Smooth muscle cell (in vitro differentiated cells): ENCODE data around the gene LHFPL2. TPM values are rescaled to one million over a fixed set of nuclear protein-coding genes. Genes with fewer than 3 reads are reported as not detected.

Source experiments
- DNase-seq: peaks from one replicate; lab custom pipeline; 2025; ENCODE audit not compliant: unreplicated experiment; lab: John Stamatoyannopoulos, UW
- H2AFZ ChIP-seq: fragments of 200-600 bp; sonication (generic); 2 replicates; pipeline ENCODE4 v1.6.0; 2016; ENCODE audit warnings: antibody characterized with exemption, low read depth, mild to moderate bottlenecking
- H3F3A ChIP-seq: fragments of 200-600 bp; sonication (generic); 2 replicates; pipeline ENCODE4 v1.6.0; 2017; ENCODE audit warnings: antibody characterized with exemption, low read depth
- H3K27ac ChIP-seq: fragments of 200-600 bp; sonication (generic); 2 replicates; pipeline ENCODE4 v1.5.1; 2016; ENCODE audit warnings: low read depth, mild to moderate bottlenecking
- H3K27me3 ChIP-seq: fragments of 200-600 bp; sonication (generic); 2 replicates; pipeline ENCODE4 v1.6.1; 2016; ENCODE audit warnings: low read depth, mild to moderate bottlenecking
- H3K36me3 ChIP-seq: fragments of 200-600 bp; sonication (generic); 2 replicates; pipeline ENCODE4 v1.5.1; 2016; ENCODE audit warnings: low read depth
- H3K4me1 ChIP-seq: fragments of 200-600 bp; sonication (generic); 2 replicates; pipeline ENCODE4 v1.5.1; 2016; ENCODE audit warnings: low read depth
- H3K4me2 ChIP-seq: fragments of 200-600 bp; sonication (generic); 2 replicates; pipeline ENCODE4 v1.6.0; 2016; ENCODE audit warnings: mild to moderate bottlenecking
- H3K4me3 ChIP-seq: fragments of 200-600 bp; sonication (generic); 2 replicates; pipeline ENCODE4 v1.5.1; 2016; ENCODE audit warnings: mild to moderate bottlenecking
- H3K79me2 ChIP-seq: fragments of 200-600 bp; sonication (generic); 2 replicates; pipeline ENCODE4 v1.6.0; 2016; ENCODE audit warnings: low read depth, mild to moderate bottlenecking
- H3K9ac ChIP-seq: fragments of 200-600 bp; sonication (generic); 2 replicates; pipeline ENCODE4 v1.6.0; 2016; ENCODE audit warnings: low read depth
- H3K9me3 ChIP-seq: fragments of 200-600 bp; sonication (generic); replicated peaks from 2 replicates; pipeline ENCODE4 v1.5.1; 2016; ENCODE audit warnings: low read depth
- H4K20me1 ChIP-seq: fragments of 200-600 bp; sonication (generic); 2 replicates; pipeline ENCODE4 v1.6.0; 2016; ENCODE audit warnings: low read depth
- CTCF ChIP-seq: fragments of 200-600 bp; sonication (generic); IDR thresholded peaks from 2 replicates; pipeline ENCODE4 v1.5.1; 2017; ENCODE audit warnings: borderline replicate concordance, mild to moderate bottlenecking, antibody characterized with exemption; ENCODE audit not compliant: insufficient read depth, poor library complexity, severe bottlenecking
- WGBS: methylation state at CpG from one replicate; pipeline ENCODE4 v1.1.7; 2016; ENCODE audit warnings: low lambda C conversion rate; 5-methylcytosine and 5-hydroxymethylcytosine counted together
- polyA plus RNA-seq: library from polyadenylated mRNA; unstranded; fragments of >200 nt; fragmentation: Nextera tagmentation; extraction: Ambion mirVana; gene quantifications from 2 replicates; pipeline ENCODE4 v1.2.1, GENCODE V29; 2016
- total RNA-seq: library from RNA; depleted of rRNA; stranded (reverse); fragments of >200 nt; gene quantifications from 2 replicates; pipeline ENCODE4 v1.2.3, GENCODE V29; 2014

The LHFPL2 gene
- total and polyA plus RNA-seq, 2 experiments from 2014 or later = 13.4 to 18.6 TPM

GRCh38 chr5:78549043-78549442 lies 99.5 kb downstream of the LHFPL2 start:
- H3K4me3 ChIP-seq = no peak overlapping the region
- no peaks in the 10 kb centered on the region for H3K36me3 ChIP-seq
- 94% methylated on average over 5 of the region's 5 CpGs for WGBS
- H2AFZ ChIP-seq = no peak overlapping the region
- TF ChIP-seq CTCF = no peak
- no peaks in the 10 kb centered on the region for H3K4me1 ChIP-seq
- peaks cover 17% of the 10 kb centered on the region for H3K79me2 ChIP-seq
- no peak for DNase-seq
- no peak overlapping the region for H3K4me2 ChIP-seq
- H3K27me3 ChIP-seq = no peaks in the 10 kb centered on the region
- peaks cover 11% of the 10 kb centered on the region for H4K20me1 ChIP-seq
- peaks cover 5% of the 10 kb centered on the region for H3F3A ChIP-seq
- H3K9me3 ChIP-seq = no peaks in the 10 kb centered on the region
- no peak overlapping the region for H3K27ac ChIP-seq
- H3K9ac ChIP-seq = no peak overlapping the region

- H3K9me3 ChIP-seq = no peaks in the 10 kb centered on the region
- H3K4me2 ChIP-seq = no peak overlapping the region
- no peaks in the 10 kb centered on the region for H3K4me1 ChIP-seq
These were observed 100.6 kb downstream of the LHFPL2 start for GRCh38 chr5:78547731-78548615.

GRCh38 chr5:78547183-78547582 lies 101.4 kb downstream of the LHFPL2 start:
- peaks cover 5% of the 10 kb centered on the region for H3F3A ChIP-seq
- H3K4me2 ChIP-seq = no peak overlapping the region
- no peaks in the 10 kb centered on the region for H3K9me3 ChIP-seq
- H3K27me3 ChIP-seq = no peaks in the 10 kb centered on the region
- peaks cover under 1% of the 10 kb centered on the region for H3K79me2 ChIP-seq
- no peak overlapping the region for H2AFZ ChIP-seq
- H4K20me1 ChIP-seq = peaks cover 21% of the 10 kb centered on the region
- no peak for TF ChIP-seq CTCF
- WGBS = 79% methylated on average over 5 of the region's 5 CpGs
- no peak overlapping the region for H3K27ac ChIP-seq
- H3K9ac ChIP-seq = no peak overlapping the region
- no peak for DNase-seq
- no peak overlapping the region for H3K4me3 ChIP-seq
- H3K36me3 ChIP-seq = no peaks in the 10 kb centered on the region
- H3K4me1 ChIP-seq = no peaks in the 10 kb centered on the region

More at GRCh38 chr5:78547731-78548615, 100.6 kb downstream of the LHFPL2 start:
- H3K36me3 ChIP-seq = no peaks in the 10 kb centered on the region
- H3F3A ChIP-seq = peaks cover 5% of the 10 kb centered on the region
- H3K27me3 ChIP-seq = no peaks in the 10 kb centered on the region
- WGBS = 87% methylated on average over 21 of the region's 21 CpGs
- H3K9ac ChIP-seq = no peak overlapping the region
- peaks cover 21% of the 10 kb centered on the region for H4K20me1 ChIP-seq
- H3K79me2 ChIP-seq = peaks cover 9% of the 10 kb centered on the region
- H3K4me3 ChIP-seq = no peak overlapping the region
- no peak overlapping the region for H2AFZ ChIP-seq
- H3K27ac ChIP-seq = no peak overlapping the region
- no peak for TF ChIP-seq CTCF
- DNase-seq = no peak
